ENCODE measurements around the gene ERO1B. TPM values are rescaled to one million over a fixed set of nuclear protein-coding genes. Genes with fewer than 3 reads are reported as not detected.

The ERO1B gene
- total and polyA plus RNA-seq, 2 donors = 4.3 to 14.2 TPM

DNA sequence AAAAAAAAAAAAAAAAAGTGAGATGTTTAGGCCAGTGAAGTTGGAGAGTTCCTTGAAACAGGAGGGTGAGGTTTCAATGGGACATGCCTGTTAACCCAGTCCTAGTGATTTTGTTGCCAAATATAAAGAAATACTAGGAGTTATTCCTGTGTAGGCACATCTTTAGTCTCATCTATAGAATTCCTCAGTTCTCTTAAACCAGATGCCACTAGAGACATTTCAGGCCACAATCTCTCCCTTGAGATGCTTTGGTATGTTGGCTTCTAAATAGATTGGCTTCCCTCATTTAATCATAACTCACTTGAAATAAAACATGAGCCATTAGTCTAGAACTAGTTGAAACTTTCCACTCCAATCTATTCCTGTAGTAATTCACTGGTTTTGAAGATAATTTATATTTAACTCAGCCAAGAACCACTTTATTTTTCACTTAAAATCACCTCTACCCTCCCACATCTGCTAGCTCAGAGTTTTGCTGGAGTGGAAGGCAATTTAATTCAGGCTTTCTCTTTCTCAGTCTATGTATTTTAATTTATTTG, 109.6 kb downstream of the ERO1B start:
- Histone ChIP-seq H3K27me3 (ENCODE audit: control insufficient read depth in 2 of 2, insufficient read depth in 1 of 2, low read length in 1 of 2) (no peaks in the 10 kb centered on the region), H3K27ac (ENCODE audit: low read depth in 1 of 2, low read length in 1 of 2) (no peak overlapping the region), H3K9me3 (ENCODE audit: control insufficient read depth in 2 of 2, insufficient read depth in 1 of 2, low read length in 1 of 2) (peaks cover 0 to 4% of the 10 kb centered on the region in 2 donors), H3K4me3 (ENCODE audit: low read length in 2 of 2) (no peak overlapping the region), H3K4me1 (ENCODE audit: control insufficient read depth in 2 of 2, insufficient read depth in 2 of 2, low read length in 2 of 2) (no peaks in the 10 kb centered on the region), H3K36me3 (ENCODE audit: control insufficient read depth in 2 of 2, insufficient read depth in 2 of 2, low read length in 1 of 2) (no peaks in the 10 kb centered on the region)
- DNase-seq (ENCODE audit: low read depth in 6 of 9, low spot score in 9 of 9) = no peak

DNA sequence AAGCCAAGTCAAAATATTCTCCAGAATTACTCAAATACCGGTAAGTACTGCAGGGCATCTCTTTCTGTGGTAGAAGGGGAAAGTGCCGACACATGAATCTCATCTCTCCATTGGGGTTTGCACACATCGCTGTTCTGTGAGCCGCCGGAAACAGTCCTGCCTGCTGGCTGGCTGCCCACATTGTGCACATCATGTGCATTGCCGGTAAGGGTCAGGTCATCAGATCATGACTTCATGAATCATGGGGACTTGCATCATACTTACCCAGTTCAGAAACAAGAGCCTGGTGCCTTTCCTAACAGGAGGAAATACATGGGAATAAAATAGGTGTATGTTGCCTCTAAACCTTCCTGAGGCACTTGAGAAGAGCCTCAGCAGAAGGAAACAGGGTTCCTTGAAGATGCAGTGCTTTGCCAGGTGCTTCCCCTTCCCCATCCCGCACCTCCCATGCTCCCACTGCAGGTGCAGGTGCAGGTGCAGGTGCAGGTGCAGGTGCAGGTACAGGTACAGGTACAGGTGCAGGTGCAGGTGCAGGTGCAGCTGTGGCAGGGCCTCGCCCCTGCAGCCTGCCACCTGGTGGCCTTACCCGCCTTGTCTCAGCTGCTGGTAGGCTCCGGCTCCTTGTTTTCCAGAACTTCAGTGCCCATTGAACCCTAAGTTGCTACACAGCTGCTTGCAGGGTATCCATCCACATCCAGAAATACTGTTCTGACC, 112.9 kb downstream of the ERO1B start:
- WGBS = 94% methylated on average over 10 of the region's 10 CpGs
- no peak overlapping the region for H3K27ac ChIP-seq (ENCODE audit: low read depth in 1 of 2, low read length in 1 of 2)
- no peak for DNase-seq (ENCODE audit: low read depth in 6 of 9, low spot score in 9 of 9)
- no peaks in the 10 kb centered on the region for H3K4me1 ChIP-seq (ENCODE audit: control insufficient read depth in 2 of 2, insufficient read depth in 2 of 2, low read length in 2 of 2)
- H3K36me3 ChIP-seq (ENCODE audit: control insufficient read depth in 2 of 2, insufficient read depth in 2 of 2, low read length in 1 of 2) = no peaks in the 10 kb centered on the region
- peaks cover 0 to 8% of the 10 kb centered on the region in 2 donors for H3K9me3 ChIP-seq (ENCODE audit: control insufficient read depth in 2 of 2, insufficient read depth in 1 of 2, low read length in 1 of 2)
- no peaks in the 10 kb centered on the region for H3K27me3 ChIP-seq (ENCODE audit: control insufficient read depth in 2 of 2, insufficient read depth in 1 of 2, low read length in 1 of 2)
- no peak overlapping the region for H3K4me3 ChIP-seq (ENCODE audit: low read length in 2 of 2)

DNA sequence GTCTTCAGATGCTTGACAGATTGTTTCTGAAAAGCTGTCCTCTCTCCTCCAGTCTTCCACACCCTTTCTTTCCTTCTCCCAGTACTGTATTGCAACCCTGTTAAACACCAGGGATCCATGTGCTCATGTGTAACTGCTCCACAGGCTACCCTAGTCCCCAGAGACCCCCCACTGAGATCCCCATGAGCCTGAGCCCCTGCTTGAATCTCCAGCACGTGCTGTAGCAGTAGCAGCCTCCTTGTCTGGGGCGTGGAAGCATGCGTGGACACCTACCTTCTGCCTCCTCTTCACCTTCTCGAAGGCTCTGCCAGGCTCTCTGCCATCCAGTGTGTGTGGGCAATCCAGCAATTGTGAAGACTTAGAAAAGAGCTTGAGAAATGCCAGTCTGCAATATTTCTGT, 114.2 kb downstream of the ERO1B start:
- H3K4me1 ChIP-seq (ENCODE audit: control insufficient read depth in 2 of 2, insufficient read depth in 2 of 2, low read length in 2 of 2) = no peaks in the 10 kb centered on the region
- no peaks in the 10 kb centered on the region for H3K36me3 ChIP-seq (ENCODE audit: control insufficient read depth in 2 of 2, insufficient read depth in 2 of 2, low read length in 1 of 2)
- no peak for DNase-seq (ENCODE audit: low read depth in 6 of 9, low spot score in 9 of 9)
- H3K9me3 ChIP-seq (ENCODE audit: control insufficient read depth in 2 of 2, insufficient read depth in 1 of 2, low read length in 1 of 2) = peaks cover 0 to 12% of the 10 kb centered on the region in 2 donors
- 96% methylated on average over 4 of the region's 4 CpGs for WGBS
- no peaks in the 10 kb centered on the region for H3K27me3 ChIP-seq (ENCODE audit: control insufficient read depth in 2 of 2, insufficient read depth in 1 of 2, low read length in 1 of 2)
- no peak overlapping the region for H3K4me3 ChIP-seq (ENCODE audit: low read length in 2 of 2)
- H3K27ac ChIP-seq (ENCODE audit: low read depth in 1 of 2, low read length in 1 of 2) = no peak overlapping the region

DNA sequence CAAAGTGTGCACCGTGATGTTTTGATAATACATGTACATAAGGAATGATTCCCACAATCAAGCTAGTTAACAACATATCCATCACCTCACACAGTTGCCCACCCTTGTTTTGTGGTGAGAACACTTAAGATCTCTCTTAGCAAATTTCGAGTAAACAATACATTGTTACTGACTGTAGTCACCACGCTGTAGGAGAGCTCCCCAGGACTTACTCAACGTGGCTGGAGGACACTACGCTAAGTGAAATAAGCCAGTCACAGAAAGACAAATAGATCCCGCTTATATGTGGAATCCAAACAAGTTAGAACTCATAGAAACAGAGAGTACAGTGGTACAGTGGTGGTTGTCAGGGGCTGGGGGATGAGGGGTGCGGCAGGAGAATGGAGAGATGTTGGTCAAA, 114.6 kb downstream of the ERO1B start:
- H3K27ac ChIP-seq (ENCODE audit: low read depth in 1 of 2, low read length in 1 of 2) = no peak overlapping the region
- H3K4me1 ChIP-seq (ENCODE audit: control insufficient read depth in 2 of 2, insufficient read depth in 2 of 2, low read length in 2 of 2) = no peaks in the 10 kb centered on the region
- no peaks in the 10 kb centered on the region for H3K27me3 ChIP-seq (ENCODE audit: control insufficient read depth in 2 of 2, insufficient read depth in 1 of 2, low read length in 1 of 2)
- H3K36me3 ChIP-seq (ENCODE audit: control insufficient read depth in 2 of 2, insufficient read depth in 2 of 2, low read length in 1 of 2) = no peaks in the 10 kb centered on the region
- H3K4me3 ChIP-seq (ENCODE audit: low read length in 2 of 2) = no peak overlapping the region
- H3K9me3 ChIP-seq (ENCODE audit: control insufficient read depth in 2 of 2, insufficient read depth in 1 of 2, low read length in 1 of 2) = peaks cover 0 to 15% of the 10 kb centered on the region in 2 donors
- 98% methylated on average over 7 of the region's 7 CpGs for whole genome bisulfite sequencing
- no peak for DNase-seq (ENCODE audit: low read depth in 6 of 9, low spot score in 9 of 9)

DNA sequence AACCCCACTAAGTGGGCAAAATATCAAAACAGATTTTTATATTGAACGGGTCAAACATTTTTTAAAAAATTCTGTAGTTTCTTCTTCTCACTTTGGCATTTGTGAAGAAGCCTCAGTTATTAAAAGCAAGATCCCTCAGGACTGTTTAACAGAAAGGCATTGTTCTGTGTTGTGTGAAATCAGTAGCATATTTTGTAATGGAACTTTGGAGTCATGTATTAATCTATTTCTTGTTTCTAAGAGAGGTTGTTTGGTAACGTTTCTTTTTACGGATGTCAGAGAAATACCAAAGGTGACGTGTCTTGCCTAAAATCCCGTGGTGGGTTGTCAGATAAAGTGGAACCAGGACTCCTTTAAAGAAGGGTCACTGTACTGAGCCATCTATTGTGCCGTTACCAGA, 115.7 kb downstream of the ERO1B start:
- Histone ChIP-seq H3K4me1 (ENCODE audit: control insufficient read depth in 2 of 2, insufficient read depth in 2 of 2, low read length in 2 of 2) (no peaks in the 10 kb centered on the region), H3K9me3 (ENCODE audit: control insufficient read depth in 2 of 2, insufficient read depth in 1 of 2, low read length in 1 of 2) (peaks cover 3 to 23% of the 10 kb centered on the region in 2 donors), H3K27me3 (ENCODE audit: control insufficient read depth in 2 of 2, insufficient read depth in 1 of 2, low read length in 1 of 2) (no peaks in the 10 kb centered on the region), H3K36me3 (ENCODE audit: control insufficient read depth in 2 of 2, insufficient read depth in 2 of 2, low read length in 1 of 2) (no peaks in the 10 kb centered on the region), H3K27ac (ENCODE audit: low read depth in 1 of 2, low read length in 1 of 2) (no peak overlapping the region), H3K4me3 (ENCODE audit: low read length in 2 of 2) (no peak overlapping the region)
- no peak for DNase-seq (ENCODE audit: low read depth in 6 of 9, low spot score in 9 of 9)
- WGBS = 96% methylated on average over 6 of the region's 6 CpGs

Other genes with a start within 250 kb of the ERO1B start
- 4.6 TPM for gene NID1, start 216.9 kb downstream of the ERO1B start, total RNA-seq
- gene NID1, start 216.9 kb downstream of the ERO1B start, polyA plus RNA-seq = 10.9 TPM
- 4.2 TPM for gene GPR137B, start 139.4 kb downstream of the ERO1B start, total RNA-seq
- gene GPR137B, start 139.4 kb downstream of the ERO1B start, polyA plus RNA-seq = 15.7 TPM
- gene EDARADD, start 112.3 kb upstream of the ERO1B start, total RNA-seq = 4.2 TPM
- 3.3 TPM for gene EDARADD, start 112.3 kb upstream of the ERO1B start, polyA plus RNA-seq
- gene LGALS8, start 242.0 kb upstream of the ERO1B start, total RNA-seq = 41.6 TPM
- 32.1 TPM for gene LGALS8, start 242.0 kb upstream of the ERO1B start, polyA plus RNA-seq